Activated CD4-positive, alpha-beta T cell treated with anti-CD3 and anti-CD28 coated beads for 36 hours (primary cell): ENCODE measurements around the gene LSM4. TPM values are rescaled to one million over a fixed set of nuclear protein-coding genes. Genes with fewer than 3 reads are reported as not detected.
A peak's percentile ranks its signal among the peaks of the same experiment; 100 is the strongest.

Experiments
- ATAC-seq: fragments of 200-7000 bp; cut with Tn5 transposase; one replicate; pipeline ENCODE4 v1.10.0; 2021; ENCODE audit warnings: mild to moderate bottlenecking, moderate library complexity
- CTCF ChIA-PET: fragments of 350-600 bp; sonication (Branson Sonifier 250); formaldehyde crosslinking; loops from one replicate; lab custom pipeline; 2021; ENCODE audit warnings: antibody characterized with exemption; lab: Charles Lee
- POLR2A ChIA-PET: fragments of 350-600 bp; sonication (Branson Sonifier 250); formaldehyde crosslinking; loops from one replicate; lab custom pipeline; 2021; ENCODE audit warnings: antibody characterized with exemption, inconsistent platforms; lab: Charles Lee
- DNase-seq: peaks from one replicate; pipeline ENCODE4 v3.0.0-alpha.2; 2020
- H3K27ac Mint-ChIP-seq: one replicate; pipeline ENCODE4 v1.8.0; 2021; ENCODE audit warnings: mixed read lengths
- H3K27me3 Mint-ChIP-seq: one replicate; pipeline ENCODE4 v1.8.0; 2021; ENCODE audit warnings: mixed read lengths
- H3K36me3 Mint-ChIP-seq: one replicate; pipeline ENCODE4 v1.8.0; 2021; ENCODE audit warnings: low read depth, mixed read lengths
- H3K4me1 Mint-ChIP-seq: one replicate; pipeline ENCODE4 v1.8.0; 2021; ENCODE audit warnings: mixed read lengths
- H3K4me3 Mint-ChIP-seq: one replicate; pipeline ENCODE4 v1.8.0; 2021; ENCODE audit warnings: mild to moderate bottlenecking, moderate library complexity, mixed read lengths
- H3K9me3 Mint-ChIP-seq: one replicate; pipeline ENCODE4 v1.8.0; 2021; ENCODE audit warnings: low read depth, mixed read lengths
- intact Hi-C, 2 experiments: fragments of 100-400 bp; cut with DNase I in 1 of 2; cut with micrococcal nuclease in 1 of 2; formaldehyde crosslinking; loops; one replicate each; pipeline versions ENCODE4 v1.14.2 to v1.15.1; 2022 to 2024; cut with DNase I, micrococcal nuclease
- total RNA-seq, 2 experiments: library from RNA; stranded (reverse); gene quantifications; one replicate each; pipeline ENCODE4 v1.2.3, GENCODE V29; 2021

LSM4 gene
- total RNA-seq, 2 experiments from 2014 or later: 269 to 370 TPM

DNA sequence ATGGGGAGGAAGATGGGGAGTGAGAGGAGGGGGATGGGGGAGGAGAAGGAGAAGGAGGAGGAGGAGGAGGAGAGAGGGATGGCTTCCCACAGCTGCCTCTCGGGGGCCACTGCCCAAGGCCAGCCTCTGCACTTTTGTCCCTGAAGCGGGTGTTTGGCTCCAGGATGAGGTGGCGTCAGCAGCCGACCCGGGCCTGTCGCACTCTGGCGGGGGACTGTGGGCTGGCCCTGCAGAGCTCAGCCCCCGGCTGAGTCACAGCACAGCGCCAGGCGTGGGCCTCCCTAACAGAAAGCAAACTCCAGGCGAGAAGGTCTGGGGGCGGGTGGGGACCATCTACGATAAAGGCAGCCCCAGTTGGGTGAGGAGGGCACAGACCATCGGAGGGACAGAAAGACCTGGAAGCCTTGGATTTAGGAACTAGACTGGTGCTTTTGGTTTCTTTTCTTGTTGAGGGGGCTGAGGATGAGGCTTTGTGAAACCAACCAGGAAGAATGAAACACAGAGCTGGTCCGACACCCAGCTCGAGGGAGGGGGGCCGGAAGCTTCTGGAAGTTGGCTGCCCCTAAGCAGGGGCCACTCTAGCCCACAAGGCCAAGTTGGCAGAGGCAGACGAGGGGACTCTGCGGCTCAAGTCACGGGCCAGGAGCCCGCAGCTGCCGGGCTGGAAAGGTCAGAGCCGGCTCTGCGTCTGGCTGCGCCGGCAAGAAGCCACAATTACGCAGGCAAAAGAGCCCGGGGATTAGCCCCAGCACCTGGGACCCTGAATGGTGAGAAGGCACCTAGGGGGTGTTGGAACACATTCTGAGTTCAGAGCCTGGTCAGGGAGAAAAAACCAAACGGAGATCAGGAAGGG is 18.2 kb downstream of the LSM4 start:
- H3K4me3 Mint-ChIP-seq: peak overlapping the region; percentile 84
- peak overlapping the region; percentile 97 for H3K27ac Mint-ChIP-seq
- ATAC-seq (peak; percentile 81), DNase-seq (peak; percentile 93)
- intact Hi-C loops: loop anchor here (1.0 kb wide), 8 partner anchors 10 to 100 kb away; partner anchors contain the start of genes JUND (in 1 of the 2), LSM4 (in 1 of the 2) and RAB3A (in 1 of the 2)
- H3K36me3 Mint-ChIP-seq: peaks cover 31% of the 10 kb centered on the region
- CTCF ChIA-PET: interaction anchor here (0.6 to 5.4 kb wide), 9 partner anchors 13 to 305 kb away, joined by 3 to 81 read pairs (median 4); partner anchors contain the start of genes IQCN, JUND, LSM4 and SSBP4
- POLR2A ChIA-PET: interaction anchor here (0.5 to 10.5 kb wide), 12 partner anchors 8 to 114 kb away, joined by 3 to 284 read pairs (median 6); partner anchors contain the start of genes IQCN, JUND, LSM4 and SSBP4
- H3K9me3 Mint-ChIP-seq: no peaks in the 10 kb centered on the region
- H3K4me1 Mint-ChIP-seq: peaks cover 50% of the 10 kb centered on the region
- H3K27me3 Mint-ChIP-seq: no peaks in the 10 kb centered on the region

- Mint-ChIP-seq H3K4me1 (peaks cover 56% of the 10 kb centered on the region), H3K36me3 (peaks cover 31% of the 10 kb centered on the region), H3K9me3 (no peaks in the 10 kb centered on the region), H3K4me3 (peak overlapping the region; percentile 84), H3K27me3 (no peaks in the 10 kb centered on the region), H3K27ac (peak overlapping the region; percentile 97)
- DNase-seq (peak; percentile 69), ATAC-seq (peak; percentile 15)
- ChIA-PET CTCF (interaction anchor here (0.6 to 5.4 kb wide), 6 partner anchors 12 to 304 kb away, joined by 3 to 81 read pairs (median 8); partner anchors contain the start of genes JUND, LSM4 and SSBP4), POLR2A (interaction anchor here (0.6 to 10.5 kb wide), 8 partner anchors 10 to 92 kb away, joined by 3 to 284 read pairs (median 16); partner anchors contain the start of genes IQCN, JUND and LSM4)
- intact Hi-C loops: loop anchor here (1.0 kb wide), 8 partner anchors 10 to 100 kb away; partner anchors contain the start of genes JUND (in 1 of the 2), LSM4 (in 1 of the 2) and RAB3A (in 1 of the 2)
Measured at GRCh38 chr19:18304208-18304457, 18.7 kb downstream of the LSM4 start.

DNA sequence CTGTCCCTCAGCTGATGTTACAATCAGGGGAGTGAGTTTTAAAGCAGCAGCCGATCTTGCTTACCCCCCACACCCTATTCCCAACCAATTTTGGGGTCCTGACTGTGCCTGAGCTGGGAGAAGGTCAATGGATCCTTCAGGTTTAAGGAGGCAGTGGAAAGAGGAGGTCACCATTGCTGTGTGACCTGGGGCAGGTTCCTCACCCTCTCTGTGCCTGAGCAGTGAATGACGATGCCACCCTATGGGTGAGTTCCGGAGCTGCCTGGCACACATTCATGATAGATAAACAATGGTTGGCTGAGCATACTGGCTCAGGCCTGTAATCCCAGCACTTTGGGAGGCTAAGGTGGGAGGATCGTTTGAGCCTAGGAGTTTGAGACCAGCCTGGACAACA is 21.2 kb downstream of the LSM4 start:
- peak overlapping the region; percentile 58 for H3K27ac Mint-ChIP-seq
- intact Hi-C loops: no loop called here
- peaks cover 20% of the 10 kb centered on the region for H3K36me3 Mint-ChIP-seq
- H3K9me3 Mint-ChIP-seq: no peaks in the 10 kb centered on the region
- H3K27me3 Mint-ChIP-seq: no peaks in the 10 kb centered on the region
- DNase-seq (no peak), ATAC-seq (no peak)
- ChIA-PET CTCF (interaction anchor here (0.9 to 5.4 kb wide), 5 partner anchors 14 to 38 kb away, joined by 3 to 81 read pairs (median 5); partner anchors contain the start of gene JUND), POLR2A (interaction anchor here (0.7 to 10.5 kb wide), 2 partner anchors 22 to 57 kb away, joined by 4 to 284 read pairs; partner anchors contain the start of genes IQCN and JUND)
- H3K4me1 Mint-ChIP-seq: peaks cover 60% of the 10 kb centered on the region
- peak overlapping the region; percentile 9 for H3K4me3 Mint-ChIP-seq

DNA sequence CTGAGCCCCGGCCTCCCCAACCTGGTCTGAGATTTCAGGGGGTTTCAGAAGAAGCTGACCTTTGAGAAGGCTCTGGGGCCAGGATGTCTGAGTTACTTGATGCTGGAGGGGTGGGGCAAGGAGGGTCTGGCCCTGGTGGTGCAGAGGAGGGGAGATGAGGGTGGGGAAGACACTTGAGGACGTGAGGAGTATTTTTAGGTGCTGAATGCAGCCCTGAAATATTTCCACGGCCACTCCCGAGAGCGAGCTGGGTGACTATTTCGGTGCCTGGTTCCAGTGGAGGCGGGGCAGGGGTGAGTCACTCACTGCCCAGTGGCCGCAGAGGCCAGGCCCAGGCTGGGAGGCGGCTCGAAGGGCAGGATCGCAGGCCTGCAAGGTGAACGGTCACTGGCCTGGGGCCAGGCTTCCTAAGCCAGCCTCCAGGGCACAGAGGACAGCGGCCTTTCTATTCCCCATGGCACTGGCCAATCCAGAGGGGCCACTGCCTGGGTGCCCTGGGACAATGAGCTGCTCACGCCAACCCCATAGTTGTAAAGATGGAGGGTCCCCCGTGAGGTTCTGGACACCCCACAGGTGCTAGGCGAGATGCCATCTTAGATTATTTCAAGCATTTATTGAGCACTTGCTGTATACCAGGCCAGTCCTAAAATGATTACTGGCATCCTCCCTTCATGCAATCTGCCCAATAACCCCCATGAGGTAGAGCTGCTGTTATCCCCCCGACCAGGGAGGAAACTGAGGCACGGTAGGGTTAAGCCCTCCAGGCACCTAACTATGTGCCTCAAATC is 21.8 kb downstream of the LSM4 start:
- Mint-ChIP-seq H3K27me3 (no peaks in the 10 kb centered on the region), H3K27ac (peak overlapping the region; percentile 58), H3K4me3 (no peak overlapping the region), H3K36me3 (peaks cover 17% of the 10 kb centered on the region), H3K9me3 (no peaks in the 10 kb centered on the region), H3K4me1 (peaks cover 54% of the 10 kb centered on the region)
- ATAC-seq (no peak), DNase-seq (no peak)
- CTCF ChIA-PET: interaction anchor here (0.7 to 5.4 kb wide), 4 partner anchors 14 to 256 kb away, joined by 3 to 81 read pairs (median 4); partner anchors contain the start of gene JUND
- POLR2A ChIA-PET: interaction anchor here (10.5 kb wide), 1 partner anchor 21 kb away, joined by 284 read pairs; the partner anchor contains the start of genes IQCN and JUND
- intact Hi-C loops: no loop called here

GRCh38 chr19:18299654-18300053 is 23.2 kb downstream of the LSM4 start:
- Mint-ChIP-seq H3K9me3 (no peaks in the 10 kb centered on the region), H3K36me3 (peaks cover 9% of the 10 kb centered on the region)

GRCh38 chr19:18298601-18299000 is 24.3 kb downstream of the LSM4 start:
- peak; percentile 64 for DNase-seq
- peaks cover 6% of the 10 kb centered on the region for H3K36me3 Mint-ChIP-seq
- H3K4me3 Mint-ChIP-seq: peak overlapping the region; percentile 40
- CTCF ChIA-PET: no interaction called here
- peak; percentile 79 for ATAC-seq
- no peaks in the 10 kb centered on the region for H3K9me3 Mint-ChIP-seq
- no peaks in the 10 kb centered on the region for H3K27me3 Mint-ChIP-seq
- peaks cover 60% of the 10 kb centered on the region for H3K4me1 Mint-ChIP-seq
- intact Hi-C loops: no loop called here
- H3K27ac Mint-ChIP-seq: peak overlapping the region; percentile 90
- POLR2A ChIA-PET: interaction anchor here (10.5 kb wide), 1 partner anchor 19 kb away, joined by 284 read pairs; the partner anchor contains the start of genes IQCN and JUND

More at GRCh38 chr19:18299654-18300053, 23.2 kb downstream of the LSM4 start:
- H3K27ac Mint-ChIP-seq: peak overlapping the region; percentile 67
- H3K27me3 Mint-ChIP-seq: no peaks in the 10 kb centered on the region
- CTCF ChIA-PET: interaction anchor here (0.6 to 1.1 kb wide), 3 partner anchors 20 to 48 kb away, joined by 3 to 5 read pairs (median 3); no protein-coding TSS in a partner anchor
- no peak overlapping the region for H3K4me3 Mint-ChIP-seq
- ATAC-seq (no peak), DNase-seq (no peak)
- POLR2A ChIA-PET: interaction anchor here (10.5 kb wide), 1 partner anchor 20 kb away, joined by 284 read pairs; the partner anchor contains the start of genes IQCN and JUND
- H3K4me1 Mint-ChIP-seq: peaks cover 53% of the 10 kb centered on the region
- intact Hi-C loops: no loop called here

GRCh38 chr19:18297308-18297707 is 25.6 kb downstream of the LSM4 start:
- no peaks in the 10 kb centered on the region for H3K27me3 Mint-ChIP-seq
- no peak for ATAC-seq
- intact Hi-C loops: no loop called here
- no peaks in the 10 kb centered on the region for H3K9me3 Mint-ChIP-seq
- no peak overlapping the region for H3K27ac Mint-ChIP-seq
- no peak for DNase-seq
- POLR2A ChIA-PET: interaction anchor here (10.5 kb wide), 1 partner anchor 18 kb away, joined by 284 read pairs; the partner anchor contains the start of genes IQCN and JUND
- CTCF ChIA-PET: interaction anchor here (1.9 kb wide), 1 partner anchor 18 kb away, joined by 7 read pairs; no protein-coding TSS in a partner anchor
- H3K36me3 Mint-ChIP-seq: peaks cover 6% of the 10 kb centered on the region
- H3K4me3 Mint-ChIP-seq: no peak overlapping the region
- H3K4me1 Mint-ChIP-seq: peaks cover 64% of the 10 kb centered on the region

DNA sequence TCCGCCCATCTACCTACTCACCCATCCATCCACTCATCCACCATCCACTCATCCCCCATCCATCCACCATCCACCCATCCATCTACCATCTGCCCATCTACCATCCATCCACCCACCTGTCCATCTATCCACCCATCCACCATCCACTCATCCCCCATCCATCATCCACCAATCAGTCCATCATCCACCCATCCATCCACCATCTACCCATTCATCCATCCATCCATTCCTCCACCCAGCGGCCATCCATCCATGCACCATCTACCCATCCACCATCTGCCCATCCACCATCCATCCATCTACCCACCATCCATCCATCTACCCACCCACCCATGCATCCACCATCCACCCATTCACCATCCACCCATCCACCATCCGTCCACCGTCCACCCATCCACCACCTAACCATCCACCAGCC is 27.8 kb downstream of the LSM4 start:
- no peak for ATAC-seq
- peaks cover 8% of the 10 kb centered on the region for H3K36me3 Mint-ChIP-seq
- H3K9me3 Mint-ChIP-seq: peaks cover 2% of the 10 kb centered on the region
- H3K4me1 Mint-ChIP-seq: peaks cover 66% of the 10 kb centered on the region
- intact Hi-C loops: no loop called here
- no peak for DNase-seq
- ChIA-PET CTCF (interaction anchor here (0.6 to 0.7 kb wide), 2 partner anchors 32 to 243 kb away, joined by 3 to 5 read pairs; no protein-coding TSS in a partner anchor), POLR2A (interaction anchor here (0.5 to 6.5 kb wide), 3 partner anchors 10 to 31 kb away, joined by 3 to 291 read pairs (median 3); partner anchors contain the start of gene JUND)
- peak overlapping the region; percentile 87 for H3K4me3 Mint-ChIP-seq
- peak overlapping the region; percentile 99 for H3K27ac Mint-ChIP-seq
- H3K27me3 Mint-ChIP-seq: no peaks in the 10 kb centered on the region

DNA sequence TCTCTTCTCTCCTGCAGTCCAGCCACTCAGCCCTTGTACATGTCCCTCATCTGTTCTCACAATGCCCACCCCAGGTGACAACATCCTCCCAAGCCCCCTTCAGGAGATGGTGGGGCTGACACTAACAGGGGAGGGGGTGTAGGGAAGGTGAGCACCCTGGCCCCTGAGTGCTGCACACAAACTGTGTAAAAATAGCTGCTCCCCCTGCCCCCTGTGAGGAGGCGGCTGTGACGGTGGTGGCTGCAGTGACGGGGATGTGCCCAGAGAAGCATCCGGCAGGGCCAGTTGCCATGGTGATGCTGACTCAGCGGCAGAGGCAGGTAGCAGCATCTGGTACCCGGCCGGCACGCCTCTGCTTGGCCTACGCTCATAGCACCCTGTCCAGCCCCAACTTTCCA is 28.4 kb downstream of the LSM4 start:
- Mint-ChIP-seq H3K27me3 (no peaks in the 10 kb centered on the region), H3K9me3 (peaks cover 2% of the 10 kb centered on the region), H3K36me3 (peaks cover 8% of the 10 kb centered on the region), H3K27ac (peak overlapping the region; percentile 99), H3K4me3 (peak overlapping the region; percentile 87), H3K4me1 (peaks cover 69% of the 10 kb centered on the region)
- intact Hi-C loops: loop anchor here (1.0 to 5.0 kb wide), 5 partner anchors 10 to 738 kb away; partner anchors contain the start of genes ARMC6 (in 1 of the 2), SSBP4 (in 1 of the 2) and SUGP2 (in 1 of the 2)
- DNase-seq (peak; percentile 98), ATAC-seq (peak; percentile 30)
- ChIA-PET CTCF (interaction anchor here (0.6 to 1.0 kb wide), 3 partner anchors 31 to 244 kb away, joined by 3 to 5 read pairs (median 3); no protein-coding TSS in a partner anchor), POLR2A (interaction anchor here (0.5 to 6.5 kb wide), 3 partner anchors 10 to 32 kb away, joined by 3 to 291 read pairs (median 3); partner anchors contain the start of gene JUND)
